Activated naive CD8-positive, alpha-beta T cell treated with anti-CD3 and anti-CD28 coated beads, Interleukin-2, amount 10 ng/mL, durations not matched to agents 7 days and 5 days (primary cell): ENCODE data around the gene PSME2. TPM values are rescaled to one million over a fixed set of nuclear protein-coding genes. Genes with fewer than 3 reads are reported as not detected.
A peak's percentile ranks its signal among the peaks of the same experiment; 100 is the strongest.

Experiments
- ATAC-seq: fragments of 150-1000 bp; cut with Tn5 transposase; one replicate; pipeline ENCODE4 v1.10.0; 2021; ENCODE audit warnings: low read depth, moderate library complexity
- POLR2A ChIA-PET: fragments of 350-600 bp; sonication (Branson Sonifier 250); formaldehyde crosslinking; loops from one replicate; lab custom pipeline; 2021; ENCODE audit warnings: antibody characterized with exemption; lab: Charles Lee
- DNase-seq: peaks from one replicate; pipeline ENCODE4 v3.0.0; 2021
- H3K27ac Mint-ChIP-seq: one replicate; pipeline ENCODE4 v1.8.0; 2022; ENCODE audit warnings: mild to moderate bottlenecking, mixed read lengths
- H3K27me3 Mint-ChIP-seq: one replicate; pipeline ENCODE4 v1.8.0; 2022; ENCODE audit warnings: mild to moderate bottlenecking, moderate library complexity, mixed read lengths
- H3K36me3 Mint-ChIP-seq: one replicate; pipeline ENCODE4 v1.8.0; 2021; ENCODE audit warnings: mild to moderate bottlenecking, mixed read lengths
- H3K4me1 Mint-ChIP-seq: one replicate; pipeline ENCODE4 v1.8.0; 2021; ENCODE audit warnings: mixed read lengths
- H3K4me3 Mint-ChIP-seq: one replicate; pipeline ENCODE4 v1.8.0; 2022; ENCODE audit warnings: mild to moderate bottlenecking, moderate library complexity, mixed read lengths
- H3K9me3 Mint-ChIP-seq: one replicate; pipeline ENCODE4 v1.8.0; 2021; ENCODE audit warnings: mixed read lengths
- total RNA-seq, 2 experiments: library from RNA; stranded (reverse); gene quantifications; one replicate each; pipeline ENCODE4 v1.2.3, GENCODE V29; 2021

The PSME2 gene
- total RNA-seq, 2 experiments from 2014 or later, result 406 to 414 TPM

DNA sequence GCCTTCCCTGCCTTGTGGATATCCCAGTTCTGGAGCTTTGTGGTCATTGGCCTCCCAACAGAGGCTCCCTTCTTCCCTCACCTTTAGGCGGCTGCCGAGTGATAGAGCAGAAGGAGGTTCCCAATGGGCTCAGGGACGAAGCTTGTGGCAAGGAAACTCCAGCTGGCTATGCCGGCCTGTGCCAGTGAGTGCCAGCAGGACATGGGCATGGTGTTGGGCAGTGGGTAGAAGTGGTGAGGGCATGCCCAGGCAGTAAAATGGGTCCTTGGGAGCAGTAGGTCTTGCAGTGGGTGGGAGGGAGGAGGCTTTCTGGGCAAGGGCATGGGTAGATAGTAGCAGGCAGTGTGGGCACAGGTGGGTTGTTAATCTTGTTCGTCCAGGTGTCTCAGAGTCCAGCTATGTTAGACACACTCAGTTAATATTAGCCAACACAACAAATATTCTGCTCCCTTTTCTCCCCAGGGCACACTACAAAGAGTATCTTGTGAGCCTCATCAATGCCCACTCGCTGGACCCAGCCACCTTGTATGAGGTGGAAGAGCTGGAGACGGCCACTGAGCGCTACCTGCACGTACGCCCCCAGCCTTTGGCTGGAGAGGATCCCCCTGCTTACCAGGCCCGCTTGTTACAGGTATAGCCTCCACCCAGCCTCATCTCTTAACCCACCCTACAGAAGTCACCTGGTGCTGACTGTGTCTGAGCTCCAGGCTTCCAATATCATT, 13.5 kb upstream of the PSME2 start:
- no peaks in the 10 kb centered on the region for H3K27me3 Mint-ChIP-seq
- no peak for DNase-seq
- H3K9me3 Mint-ChIP-seq, result no peaks in the 10 kb centered on the region
- POLR2A ChIA-PET, result interaction anchor here (0.6 to 4.8 kb wide), 20 partner anchors 12 to 151 kb away, joined by 3 to 347 read pairs (median 12); partner anchors contain the start of genes CARMIL3, CHMP4A, DCAF11 and EMC9
- peak overlapping the region; percentile 100 for H3K27ac Mint-ChIP-seq
- peaks cover 39% of the 10 kb centered on the region for H3K4me1 Mint-ChIP-seq
- H3K36me3 Mint-ChIP-seq, result peaks cover 70% of the 10 kb centered on the region
- no peak for ATAC-seq
- peak overlapping the region; percentile 37 for H3K4me3 Mint-ChIP-seq

DNA sequence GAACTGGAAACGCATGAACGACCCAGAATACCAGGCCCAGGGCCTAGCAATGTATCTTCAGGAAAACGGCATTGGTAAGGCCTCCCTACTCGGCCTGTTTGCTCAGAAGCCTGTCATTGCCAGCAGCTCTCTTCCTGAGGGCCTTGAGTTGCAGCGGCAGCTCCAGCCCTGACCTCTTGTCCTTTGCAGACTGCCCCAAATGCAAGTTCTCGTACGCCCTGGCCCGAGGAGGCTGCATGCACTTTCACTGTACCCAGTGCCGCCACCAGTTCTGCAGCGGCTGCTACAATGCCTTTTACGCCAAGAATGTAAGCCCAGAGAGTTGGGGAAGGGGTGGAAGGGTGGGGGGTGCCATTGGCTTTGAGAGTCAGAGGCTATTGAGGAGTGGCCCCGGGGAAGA, 10.9 kb upstream of the PSME2 start:
- ATAC-seq (no peak), DNase-seq (no peak)
- H3K4me3 Mint-ChIP-seq, result no peak overlapping the region
- H3K36me3 Mint-ChIP-seq, result peaks cover 60% of the 10 kb centered on the region
- POLR2A ChIA-PET, result interaction anchor here (4.1 kb wide), 1 partner anchor 11 kb away, joined by 25 read pairs; the partner anchor contains the start of genes PSME2 and RNF31
- no peaks in the 10 kb centered on the region for H3K27me3 Mint-ChIP-seq
- peaks cover 24% of the 10 kb centered on the region for H3K4me1 Mint-ChIP-seq
- peak overlapping the region; percentile 63 for H3K27ac Mint-ChIP-seq
- no peaks in the 10 kb centered on the region for H3K9me3 Mint-ChIP-seq

DNA sequence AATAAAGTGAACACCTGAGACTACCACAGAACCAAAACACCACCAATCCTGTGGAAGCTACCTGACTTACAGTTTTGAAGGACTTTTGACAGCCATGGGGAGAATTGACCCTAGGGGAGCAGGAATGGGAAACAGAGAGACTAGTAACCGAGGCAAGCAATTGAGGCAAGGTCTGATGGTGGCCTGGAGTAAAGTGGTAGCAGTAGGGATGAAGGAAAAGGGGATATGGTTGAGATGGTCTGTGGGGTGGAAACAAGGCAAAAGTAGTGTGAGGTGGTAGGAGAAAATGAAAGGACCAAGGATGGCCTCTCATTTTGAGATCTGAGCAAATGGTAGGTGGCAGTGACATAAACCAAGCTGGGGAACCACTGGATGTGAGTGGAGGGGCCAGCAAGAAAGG, 10.4 kb upstream of the PSME2 start:
- POLR2A ChIA-PET, result interaction anchor here (1.2 to 4.1 kb wide), 2 partner anchors 10 to 20 kb away, joined by 3 to 25 read pairs; partner anchors contain the start of genes PSME1, PSME2 and RNF31
- ATAC-seq, result no peak
- Mint-ChIP-seq H3K4me1 (peaks cover 22% of the 10 kb centered on the region), H3K4me3 (no peak overlapping the region), H3K36me3 (peaks cover 58% of the 10 kb centered on the region), H3K9me3 (no peaks in the 10 kb centered on the region), H3K27me3 (no peaks in the 10 kb centered on the region), H3K27ac (peak overlapping the region; percentile 76)
- DNase-seq, result no peak

DNA sequence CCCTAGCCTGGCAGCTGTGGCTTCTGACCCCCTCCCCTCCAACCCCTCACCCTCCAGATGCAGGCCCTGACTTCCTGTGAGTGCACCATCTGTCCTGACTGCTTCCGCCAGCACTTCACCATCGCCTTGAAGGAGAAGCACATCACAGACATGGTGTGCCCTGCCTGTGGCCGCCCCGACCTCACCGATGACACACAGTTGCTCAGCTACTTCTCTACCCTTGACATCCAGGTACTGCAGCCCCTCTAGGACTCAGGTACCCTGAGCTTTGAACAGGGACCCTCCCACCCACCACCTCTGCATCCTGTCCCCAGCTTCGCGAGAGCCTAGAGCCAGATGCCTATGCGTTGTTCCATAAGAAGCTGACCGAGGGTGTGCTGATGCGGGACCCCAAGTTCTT, 8.7 kb upstream of the PSME2 start:
- H3K27ac Mint-ChIP-seq, result peak overlapping the region; percentile 46
- no peak for DNase-seq
- H3K27me3 Mint-ChIP-seq, result no peaks in the 10 kb centered on the region
- H3K9me3 Mint-ChIP-seq, result no peaks in the 10 kb centered on the region
- POLR2A ChIA-PET, result interaction anchor here (1.2 to 4.1 kb wide), 3 partner anchors 8 to 19 kb away, joined by 3 to 25 read pairs (median 3); partner anchors contain the start of genes PSME1, PSME2 and RNF31
- no peak for ATAC-seq
- H3K4me1 Mint-ChIP-seq, result peaks cover 15% of the 10 kb centered on the region
- peaks cover 55% of the 10 kb centered on the region for H3K36me3 Mint-ChIP-seq
- no peak overlapping the region for H3K4me3 Mint-ChIP-seq

DNA sequence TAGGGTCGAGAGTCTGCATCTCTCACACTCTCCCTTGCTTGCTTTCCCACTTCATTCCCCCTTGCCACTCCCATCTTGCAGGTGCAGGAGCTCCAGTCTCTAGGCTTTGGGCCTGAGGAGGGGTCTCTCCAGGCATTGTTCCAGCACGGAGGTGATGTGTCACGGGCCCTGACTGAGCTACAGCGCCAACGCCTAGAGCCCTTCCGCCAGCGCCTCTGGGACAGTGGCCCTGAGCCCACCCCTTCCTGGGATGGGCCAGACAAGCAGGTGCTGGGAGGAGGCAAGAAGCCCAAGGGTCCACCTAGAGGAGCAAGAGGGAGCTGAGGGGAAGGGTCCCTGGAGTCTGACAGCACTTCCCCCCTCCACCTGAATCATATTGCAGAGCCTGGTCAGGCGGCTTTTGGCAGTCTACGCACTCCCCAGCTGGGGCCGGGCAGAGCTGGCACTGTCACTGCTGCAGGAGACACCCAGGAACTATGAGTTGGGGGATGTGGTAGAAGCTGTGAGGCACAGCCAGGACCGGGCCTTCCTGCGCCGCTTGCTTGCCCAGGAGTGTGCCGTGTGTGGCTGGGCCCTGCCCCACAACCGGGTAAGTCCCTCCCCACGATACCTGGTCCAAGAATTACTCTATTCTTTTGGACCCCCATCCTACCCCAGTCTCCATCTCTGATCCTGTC, 5.1 kb upstream of the PSME2 start:
- Mint-ChIP-seq H3K36me3 (peaks cover 41% of the 10 kb centered on the region), H3K4me1 (peaks cover 29% of the 10 kb centered on the region), H3K4me3 (no peak overlapping the region), H3K9me3 (no peaks in the 10 kb centered on the region), H3K27me3 (no peaks in the 10 kb centered on the region), H3K27ac (peak overlapping the region; percentile 56)
- POLR2A ChIA-PET, result interaction anchor here (0.8 to 14.1 kb wide), 6 partner anchors 10 to 278 kb away, joined by 3 to 347 read pairs (median 3); partner anchors contain the start of genes CBLN3, DCAF11, EMC9 and IRF9
- ATAC-seq, result no peak
- no peak for DNase-seq

DNA sequence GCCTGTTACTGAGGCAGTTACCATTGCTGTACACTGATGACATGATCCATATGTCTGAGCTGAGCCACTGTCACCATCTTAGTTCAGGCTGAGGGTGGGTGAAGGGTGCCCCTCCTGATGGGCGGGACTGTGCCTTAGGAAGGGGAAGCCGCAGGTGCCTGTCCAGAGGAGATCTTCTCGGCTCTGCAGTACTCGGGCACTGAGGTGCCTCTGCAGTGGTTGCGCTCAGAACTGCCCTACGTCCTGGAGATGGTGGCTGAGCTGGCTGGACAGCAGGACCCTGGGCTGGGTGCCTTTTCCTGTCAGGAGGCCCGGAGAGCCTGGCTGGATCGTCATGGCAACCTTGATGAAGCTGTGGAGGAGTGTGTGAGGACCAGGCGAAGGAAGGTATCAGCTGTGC, 4.6 kb upstream of the PSME2 start:
- no peaks in the 10 kb centered on the region for H3K9me3 Mint-ChIP-seq
- peaks cover 29% of the 10 kb centered on the region for H3K4me1 Mint-ChIP-seq
- H3K27ac Mint-ChIP-seq, result no peak overlapping the region
- H3K27me3 Mint-ChIP-seq, result no peaks in the 10 kb centered on the region
- no peak overlapping the region for H3K4me3 Mint-ChIP-seq
- peaks cover 41% of the 10 kb centered on the region for H3K36me3 Mint-ChIP-seq
- POLR2A ChIA-PET, result interaction anchor here (0.7 to 14.1 kb wide), 7 partner anchors 10 to 279 kb away, joined by 3 to 347 read pairs (median 3); partner anchors contain the start of genes CBLN3, DCAF11, EMC9 and IRF9
- ATAC-seq (no peak), DNase-seq (no peak)

DNA sequence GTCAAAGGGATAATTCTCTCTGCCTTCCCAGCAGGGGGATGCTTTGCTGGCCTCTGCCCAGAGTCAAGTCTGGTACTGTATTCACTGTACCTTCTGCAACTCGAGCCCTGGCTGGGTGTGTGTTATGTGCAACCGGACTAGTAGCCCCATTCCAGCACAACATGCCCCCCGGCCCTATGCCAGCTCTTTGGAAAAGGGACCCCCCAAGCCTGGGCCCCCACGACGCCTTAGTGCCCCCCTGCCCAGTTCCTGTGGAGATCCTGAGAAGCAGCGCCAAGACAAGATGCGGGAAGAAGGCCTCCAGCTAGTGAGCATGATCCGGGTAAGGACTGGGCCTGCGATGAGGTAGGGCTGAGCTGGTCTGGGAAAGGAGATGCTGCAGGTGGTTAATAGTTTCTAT, 4.2 kb upstream of the PSME2 start:
- no peaks in the 10 kb centered on the region for H3K27me3 Mint-ChIP-seq
- peak overlapping the region; percentile 75 for H3K27ac Mint-ChIP-seq
- H3K36me3 Mint-ChIP-seq, result peaks cover 38% of the 10 kb centered on the region
- ATAC-seq (no peak), DNase-seq (no peak)
- peaks cover 32% of the 10 kb centered on the region for H3K4me1 Mint-ChIP-seq
- H3K9me3 Mint-ChIP-seq, result no peaks in the 10 kb centered on the region
- H3K4me3 Mint-ChIP-seq, result no peak overlapping the region
- POLR2A ChIA-PET, result interaction anchor here (0.7 to 14.1 kb wide), 5 partner anchors 10 to 227 kb away, joined by 3 to 347 read pairs (median 6); partner anchors contain the start of genes DCAF11, EMC9, IRF9 and NRL

DNA sequence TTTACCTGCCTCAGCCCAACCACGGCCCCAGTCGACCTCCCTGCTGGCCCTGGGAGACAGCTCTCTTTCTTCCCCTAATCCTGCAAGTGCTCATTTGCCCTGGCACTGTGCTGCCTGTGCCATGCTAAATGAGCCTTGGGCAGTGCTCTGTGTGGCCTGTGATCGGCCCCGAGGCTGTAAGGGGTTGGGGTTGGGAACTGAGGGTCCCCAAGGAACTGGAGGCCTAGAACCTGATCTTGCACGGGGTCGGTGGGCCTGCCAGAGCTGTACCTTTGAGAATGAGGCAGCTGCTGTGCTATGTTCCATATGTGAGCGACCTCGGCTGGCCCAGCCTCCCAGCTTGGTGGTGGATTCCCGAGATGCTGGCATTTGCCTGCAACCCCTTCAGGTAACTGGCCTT, 3.7 kb upstream of the PSME2 start:
- no peak overlapping the region for H3K4me3 Mint-ChIP-seq
- H3K27ac Mint-ChIP-seq, result no peak overlapping the region
- H3K27me3 Mint-ChIP-seq, result no peaks in the 10 kb centered on the region
- POLR2A ChIA-PET, result interaction anchor here (0.6 to 14.1 kb wide), 5 partner anchors 9 to 36 kb away, joined by 3 to 347 read pairs (median 6); partner anchors contain the start of genes DCAF11, EMC9, IRF9 and NRL
- DNase-seq (no peak), ATAC-seq (no peak)
- H3K36me3 Mint-ChIP-seq, result peaks cover 39% of the 10 kb centered on the region
- peaks cover 37% of the 10 kb centered on the region for H3K4me1 Mint-ChIP-seq
- no peaks in the 10 kb centered on the region for H3K9me3 Mint-ChIP-seq

DNA sequence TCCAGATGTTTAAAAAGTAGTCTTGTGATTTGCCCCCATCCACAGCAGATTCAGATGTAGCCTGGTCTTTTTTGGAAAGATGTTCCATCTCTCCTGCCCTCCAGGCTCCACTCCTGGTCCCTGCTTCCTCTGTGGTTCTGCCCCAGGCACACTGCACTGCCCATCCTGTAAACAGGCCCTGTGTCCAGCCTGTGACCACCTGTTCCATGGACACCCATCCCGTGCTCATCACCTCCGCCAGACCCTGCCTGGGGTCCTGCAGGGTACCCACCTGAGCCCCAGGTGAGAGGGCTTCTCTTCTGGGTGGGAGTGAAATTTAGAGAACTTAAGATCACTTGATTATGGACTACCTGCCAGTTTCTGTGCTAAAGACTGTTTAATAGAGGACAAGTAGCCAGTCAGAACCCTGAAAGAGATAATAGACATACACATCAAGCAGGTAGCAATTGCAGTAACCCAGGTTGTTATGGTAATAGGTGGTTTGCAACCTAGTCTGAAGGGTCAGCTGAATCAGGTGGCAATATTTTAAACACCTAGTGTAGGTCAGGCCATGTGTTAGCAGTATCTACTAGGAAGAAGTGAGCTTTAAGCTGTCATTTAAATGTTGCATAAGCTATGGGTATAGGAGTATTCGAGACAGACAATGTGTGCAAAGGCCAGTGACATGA, 3.0 kb upstream of the PSME2 start:
- POLR2A ChIA-PET, result interaction anchor here (0.6 to 14.1 kb wide), 8 partner anchors 9 to 54 kb away, joined by 3 to 347 read pairs (median 24); partner anchors contain the start of genes DCAF11, EMC9, IRF9 and NRL
- H3K27ac Mint-ChIP-seq, result peak overlapping the region; percentile 91
- peaks cover 36% of the 10 kb centered on the region for H3K36me3 Mint-ChIP-seq
- H3K4me3 Mint-ChIP-seq, result peak overlapping the region; percentile 94
- no peaks in the 10 kb centered on the region for H3K9me3 Mint-ChIP-seq
- ATAC-seq (no peak), DNase-seq (no peak)
- peaks cover 37% of the 10 kb centered on the region for H3K4me1 Mint-ChIP-seq
- H3K27me3 Mint-ChIP-seq, result no peaks in the 10 kb centered on the region

DNA sequence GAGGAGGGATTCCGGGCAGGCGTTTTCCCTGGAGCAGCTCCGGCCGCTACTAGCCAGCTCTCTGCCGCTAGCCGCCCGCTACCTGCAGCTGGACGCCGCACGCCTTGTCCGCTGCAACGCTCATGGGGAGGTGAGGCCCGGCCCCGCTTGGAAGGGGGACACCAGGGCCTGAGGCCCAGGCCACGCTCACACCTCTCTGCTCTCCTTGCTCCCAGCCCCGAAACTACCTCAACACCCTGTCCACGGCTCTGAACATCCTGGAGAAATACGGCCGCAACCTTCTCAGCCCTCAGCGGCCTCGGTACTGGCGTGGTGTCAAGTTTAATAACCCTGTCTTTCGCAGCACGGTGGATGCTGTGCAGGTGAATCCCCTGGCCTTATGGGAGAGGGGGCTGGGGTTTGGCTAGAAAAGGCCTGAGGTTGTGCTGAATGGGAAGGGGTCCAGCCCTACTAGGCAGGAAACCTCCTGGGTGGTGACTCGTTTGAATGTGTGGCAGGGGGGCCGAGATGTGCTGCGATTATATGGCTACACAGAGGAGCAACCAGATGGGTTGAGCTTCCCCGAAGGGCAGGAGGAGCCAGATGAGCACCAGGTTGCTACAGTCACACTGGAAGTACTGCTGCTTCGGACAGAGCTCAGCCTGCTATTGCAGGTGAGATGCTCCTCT, 1.5 kb upstream of the PSME2 start:
- POLR2A ChIA-PET, result interaction anchor here (0.9 to 14.1 kb wide), 15 partner anchors 9 to 123 kb away, joined by 3 to 347 read pairs (median 11); partner anchors contain the start of genes DCAF11, IPO4, IRF9 and MDP1
- Mint-ChIP-seq H3K36me3 (peaks cover 44% of the 10 kb centered on the region), H3K27ac (peak overlapping the region; percentile 91), H3K9me3 (no peaks in the 10 kb centered on the region), H3K27me3 (no peaks in the 10 kb centered on the region), H3K4me3 (peak overlapping the region; percentile 94), H3K4me1 (peaks cover 51% of the 10 kb centered on the region)
- ATAC-seq (no peak), DNase-seq (no peak)

DNA sequence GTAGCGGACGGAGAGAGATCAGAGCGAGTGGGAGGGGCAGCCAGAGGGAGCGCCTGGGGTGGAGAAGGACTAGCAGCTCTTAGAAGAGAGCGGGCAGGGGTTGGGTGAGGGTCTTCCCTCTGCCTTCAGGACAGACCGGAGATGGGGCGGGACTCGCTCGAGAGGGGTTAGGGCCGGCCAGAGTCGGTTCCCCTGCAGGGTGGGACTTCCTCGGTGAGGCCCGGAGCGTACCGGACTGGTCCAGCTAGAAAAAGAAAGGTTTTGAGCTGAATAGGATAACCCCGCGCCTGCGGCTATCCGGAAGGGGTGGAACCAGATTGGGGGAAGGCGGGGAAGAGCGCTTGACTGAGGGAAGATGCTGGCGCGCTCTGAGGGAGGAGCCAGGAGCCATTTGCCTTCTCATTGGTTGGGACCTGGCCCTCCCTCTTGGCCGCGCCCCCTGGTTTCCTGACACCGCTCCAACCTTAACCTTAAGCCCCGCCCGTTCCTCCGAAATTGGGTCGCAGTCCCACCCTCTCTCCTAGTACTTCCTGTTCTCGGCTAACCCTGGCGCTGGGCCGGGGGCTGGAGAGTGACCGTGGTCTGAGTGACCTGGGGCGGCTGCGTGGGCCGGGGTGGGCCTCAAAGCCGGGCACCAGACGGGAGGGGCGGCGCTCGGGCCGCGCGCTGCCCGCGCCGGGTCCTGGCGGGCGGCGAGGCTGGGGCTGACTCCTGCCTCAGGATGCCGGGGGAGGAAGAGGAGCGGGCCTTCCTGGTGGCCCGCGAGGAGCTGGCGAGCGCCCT, 759 bp upstream of the PSME2 start, which contains the start of gene RNF31:
Gene RNF31 (plus strand): TSS at position 521 of the 783 bp plus-strand sequence. CDS start 201 bp downstream, at position 722.
- H3K36me3 Mint-ChIP-seq, result peaks cover 44% of the 10 kb centered on the region
- H3K27ac Mint-ChIP-seq, result peak within 1 kb of the TSS; percentile 96
- peak within 1 kb of the TSS; percentile 94 for H3K4me3 Mint-ChIP-seq
- DNase-seq, result peak; percentile 95
- ATAC-seq, result peak; percentile 82
- POLR2A ChIA-PET, result interaction anchor here (0.8 to 14.1 kb wide), 24 partner anchors 9 to 283 kb away, joined by 3 to 347 read pairs (median 8); partner anchors contain the start of genes CBLN3, CHMP4A, DCAF11 and IPO4
- no peaks in the 10 kb centered on the region for H3K27me3 Mint-ChIP-seq
- peaks cover 54% of the 10 kb centered on the region for H3K4me1 Mint-ChIP-seq
- H3K9me3 Mint-ChIP-seq, result no peaks in the 10 kb centered on the region
